NOMO-1 treated with DMSO at 0.1 percent for 48 hours (cell line): ENCODE measurements around the gene CCDC60.

Source experiments
- DNase-seq: peaks from one replicate; lab custom pipeline; 2025; ENCODE audit not compliant: unreplicated experiment; lab: John Stamatoyannopoulos, UW

The CCDC60 gene

DNA sequence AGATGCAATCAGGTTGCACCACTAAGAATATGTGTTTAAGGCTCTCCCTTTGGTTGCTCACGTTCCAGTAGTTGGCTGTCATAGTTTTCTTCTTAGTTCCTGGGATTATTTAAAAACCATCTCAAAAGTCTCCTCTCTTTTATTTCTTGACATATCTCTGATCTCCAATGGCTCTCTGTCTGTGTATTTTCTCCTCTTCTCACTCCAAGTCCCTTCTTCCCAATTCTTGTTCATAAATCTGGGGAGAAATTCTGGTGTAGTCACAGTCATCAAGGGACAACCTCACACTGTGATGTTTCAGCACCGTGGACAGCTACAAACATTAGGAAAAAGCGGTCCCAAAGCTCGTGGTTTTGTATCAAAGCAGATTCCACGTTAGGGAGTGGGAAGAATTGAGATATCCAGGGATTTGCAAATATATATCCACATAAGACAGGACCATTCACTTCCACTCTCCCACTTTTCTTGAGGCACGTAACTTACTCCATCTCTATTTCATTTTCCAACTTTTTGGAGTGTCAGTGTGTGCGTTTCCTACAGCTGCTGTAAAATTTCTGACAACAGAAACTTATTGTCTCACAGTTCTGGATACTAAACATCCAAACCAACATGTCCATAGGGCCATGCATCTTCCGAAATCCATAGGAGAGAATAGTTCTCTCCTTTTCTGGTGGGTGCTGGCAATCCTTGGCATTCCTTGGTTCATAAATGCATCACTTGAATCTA lies 178.4 kb downstream of the CCDC60 start:
- DNase-seq: peak; percentile 1

DNA sequence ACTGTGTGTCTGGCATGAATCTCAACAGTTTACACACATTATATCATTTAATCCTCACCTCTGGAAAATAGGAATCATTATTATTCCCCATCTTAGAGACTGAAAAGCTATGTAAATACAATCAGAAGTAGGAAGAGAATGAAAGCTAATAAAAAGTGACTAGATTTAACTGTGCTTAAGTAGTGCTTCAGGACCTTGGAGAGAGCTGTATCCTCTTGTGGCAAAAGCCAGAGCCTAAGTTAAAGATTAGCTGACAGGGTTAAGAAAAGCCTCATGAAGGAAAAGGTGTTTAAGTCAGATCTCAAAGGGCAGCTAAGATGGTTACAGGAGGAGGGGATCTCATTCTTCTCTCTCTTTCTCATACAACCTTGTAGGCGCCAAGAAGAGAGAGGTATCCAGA lies 193.7 kb downstream of the CCDC60 start:
- no peak for DNase-seq

DNA sequence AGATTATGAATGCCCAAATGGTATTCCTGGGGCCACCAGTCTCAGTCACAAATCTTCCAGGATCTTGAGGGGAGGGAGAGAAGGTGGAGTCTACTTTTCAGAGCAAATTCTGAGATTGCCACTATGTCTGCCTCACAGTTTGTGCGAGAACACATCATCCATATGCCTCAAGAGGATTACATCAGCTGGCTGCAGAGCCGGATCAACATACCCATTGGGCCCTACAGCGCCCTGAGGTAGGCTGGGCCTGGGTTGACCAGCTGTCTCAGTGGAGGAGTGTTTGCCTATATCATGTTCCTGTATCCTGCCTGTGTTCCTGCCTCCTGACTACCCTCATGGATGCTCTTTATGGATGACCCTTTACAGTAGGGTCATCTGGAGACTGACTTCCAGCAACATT lies 205.9 kb downstream of the CCDC60 start:
- no peak for DNase-seq

DNA sequence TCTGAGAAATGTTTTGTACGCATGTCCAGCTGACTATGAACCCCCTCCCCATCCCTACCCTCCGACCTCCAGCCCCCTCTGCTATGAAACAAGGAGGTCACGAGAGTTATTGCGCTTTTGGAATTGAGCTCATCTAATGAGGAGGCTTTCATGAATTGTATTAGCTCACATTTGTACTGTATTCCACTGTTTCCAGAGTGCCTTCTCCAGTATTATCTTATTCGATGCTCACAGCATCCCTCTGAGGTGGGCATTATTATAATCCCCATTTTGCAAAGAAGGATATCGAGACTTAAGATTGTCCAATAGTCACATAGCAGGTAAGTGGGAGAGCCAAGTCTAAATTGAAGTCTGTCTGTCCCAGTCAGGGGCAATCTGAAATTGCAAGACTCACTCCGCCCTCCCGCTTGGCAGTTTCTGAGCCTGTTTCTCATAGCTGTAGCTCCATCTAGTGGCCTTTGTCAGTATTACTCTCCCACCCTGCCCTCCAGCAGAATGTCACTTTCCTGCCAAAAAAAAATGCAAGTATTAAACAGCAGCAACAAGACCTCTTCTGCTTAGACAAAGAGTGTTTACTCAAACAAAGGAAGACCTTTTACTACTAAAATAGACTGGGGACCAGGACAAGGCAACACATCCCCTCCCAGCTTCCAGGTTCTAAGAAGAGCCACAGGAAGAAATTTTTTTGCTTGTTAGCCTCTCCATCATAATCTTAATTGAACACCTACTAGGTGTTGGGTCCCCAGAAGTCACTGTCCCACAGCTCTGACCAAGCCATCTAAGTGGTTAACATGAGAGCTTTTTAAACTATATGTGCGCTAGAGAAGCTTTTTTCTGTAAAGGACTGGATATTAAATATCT lies 210.5 kb downstream of the CCDC60 start:
- DNase-seq: peak; percentile 27

DNA sequence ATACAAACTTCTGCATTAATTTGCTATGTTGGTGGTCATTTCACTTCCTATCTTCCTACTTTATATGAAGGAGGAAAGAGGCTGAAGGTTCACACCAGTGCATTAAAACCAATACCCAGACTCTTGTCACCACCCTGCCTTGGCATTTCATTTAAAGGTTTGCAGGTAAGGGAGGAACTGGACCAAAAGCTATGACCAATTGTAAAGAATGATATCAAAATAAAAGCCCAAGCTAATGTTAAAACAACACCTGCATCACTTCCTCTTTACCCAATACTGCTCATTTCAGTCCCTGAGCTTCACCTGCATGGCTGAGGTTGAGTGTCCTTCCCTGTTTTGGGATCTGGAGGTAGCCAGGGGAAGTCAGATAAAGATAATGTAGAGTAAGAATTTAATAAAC lies 211.8 kb downstream of the CCDC60 start:
- no peak for DNase-seq

DNA sequence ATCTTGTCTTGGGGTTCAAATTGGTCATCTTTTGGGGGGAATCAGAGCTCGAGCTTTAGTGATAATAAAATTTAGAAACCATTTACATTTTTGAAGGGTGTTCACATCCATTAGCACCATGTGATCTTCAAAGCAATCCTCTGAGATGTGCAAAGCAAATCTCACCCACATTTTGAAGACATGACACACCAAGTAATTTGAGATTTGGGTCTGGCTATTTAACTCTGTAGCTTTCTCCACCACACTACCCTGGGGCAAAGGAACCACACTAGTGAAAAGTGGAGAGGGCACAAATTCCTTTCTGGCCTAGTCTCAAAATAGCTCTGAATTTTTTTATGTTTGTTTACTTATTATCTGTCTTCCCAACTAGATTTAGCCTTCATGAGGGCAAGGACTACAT lies 212.5 kb downstream of the CCDC60 start:
- DNase-seq: no peak

DNA sequence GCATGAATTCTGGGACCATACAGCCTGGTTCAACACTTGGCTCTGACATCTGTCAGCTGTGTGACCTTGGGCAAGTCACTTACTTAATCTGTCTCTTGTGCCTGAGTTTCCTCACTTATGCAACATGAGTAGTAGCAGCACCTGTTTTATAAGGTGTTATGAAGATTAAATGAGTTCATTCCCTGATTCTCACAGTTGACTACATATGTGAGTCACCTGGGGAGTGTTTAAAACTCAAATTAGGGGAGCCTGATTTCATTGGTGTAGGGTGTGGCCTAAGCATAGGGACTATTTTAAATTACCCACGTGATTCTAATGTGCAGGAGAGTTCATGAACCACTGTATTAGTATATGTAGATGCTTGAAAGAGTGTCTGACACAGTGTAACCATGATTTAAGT lies 222.3 kb downstream of the CCDC60 start:
- no peak for DNase-seq

DNA sequence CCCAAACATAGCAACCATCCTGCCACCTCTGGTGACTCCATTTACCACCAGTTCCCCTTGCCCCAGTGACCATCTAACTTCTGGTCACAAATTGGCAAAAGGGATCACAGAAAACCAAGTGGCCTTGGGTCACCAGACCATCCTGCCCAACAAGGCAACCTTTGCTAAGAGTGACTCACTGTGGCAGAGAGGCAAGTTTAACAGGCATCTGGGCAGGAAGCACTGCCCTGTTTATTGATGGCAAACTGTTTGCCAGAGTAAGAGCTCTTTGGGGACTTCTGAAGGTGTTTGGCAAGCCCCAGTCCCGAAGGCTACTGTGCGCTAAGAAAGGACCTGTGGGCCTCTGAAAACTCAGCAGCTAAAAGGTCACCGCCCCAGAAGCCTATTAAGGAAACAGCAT lies 230.9 kb downstream of the CCDC60 start:
- no peak for DNase-seq

DNA sequence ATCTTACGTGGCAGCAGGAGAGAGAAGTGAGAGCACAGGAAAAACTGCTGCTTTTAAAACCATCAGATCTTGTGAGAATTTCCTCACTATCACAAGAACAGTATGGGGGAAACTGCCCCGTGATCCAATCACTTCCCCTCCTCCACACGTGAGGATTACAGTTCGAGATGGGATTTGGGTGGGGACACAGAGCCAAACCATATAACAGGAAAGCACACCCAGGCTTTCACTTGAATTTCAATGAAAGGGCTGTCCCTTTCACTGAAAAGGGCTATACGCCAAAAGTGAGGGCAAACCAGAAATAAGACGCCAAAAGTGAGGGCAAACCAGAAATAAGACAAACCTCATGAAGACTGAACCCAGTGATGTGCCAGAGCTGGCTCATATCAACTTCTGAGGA lies 236.2 kb downstream of the CCDC60 start:
- no peak for DNase-seq

DNA sequence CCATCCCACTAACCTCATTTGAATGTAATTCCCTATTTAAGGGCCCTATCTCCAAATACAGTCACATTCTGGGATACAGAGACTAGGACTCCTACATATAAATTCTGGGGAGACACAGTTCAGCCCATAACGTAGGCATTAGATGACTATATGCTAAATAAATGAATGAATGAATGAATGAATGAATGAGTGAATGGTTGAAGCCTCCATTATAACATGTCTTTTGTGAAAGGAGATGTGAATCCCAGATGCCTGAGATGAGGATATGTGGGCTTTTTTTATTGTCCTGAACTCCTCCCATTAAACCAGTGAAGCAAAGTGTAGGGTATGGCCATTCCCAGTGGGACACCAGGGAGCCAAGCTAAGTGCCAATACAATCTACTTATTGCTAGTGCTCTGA lies 238.6 kb downstream of the CCDC60 start:
- DNase-seq: no peak

DNA sequence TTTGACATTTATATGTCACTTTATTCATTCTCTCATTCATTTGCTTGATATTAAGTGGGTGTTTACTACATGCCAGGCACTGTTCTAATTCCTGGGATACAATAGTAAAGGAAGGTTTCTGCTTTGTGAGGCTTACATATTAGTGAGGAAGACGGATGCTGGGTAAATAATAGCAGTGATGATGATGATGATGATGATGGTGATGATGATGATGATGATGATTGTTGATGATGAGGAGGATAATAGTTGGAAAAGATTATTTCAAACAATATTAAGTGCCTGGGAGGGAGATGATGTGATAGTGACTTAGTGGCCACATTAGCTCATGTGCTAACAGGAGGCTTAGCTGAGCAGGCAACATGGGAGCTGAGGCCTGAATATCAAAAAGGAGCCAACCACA lies 239.7 kb downstream of the CCDC60 start:
- DNase-seq: no peak

DNA sequence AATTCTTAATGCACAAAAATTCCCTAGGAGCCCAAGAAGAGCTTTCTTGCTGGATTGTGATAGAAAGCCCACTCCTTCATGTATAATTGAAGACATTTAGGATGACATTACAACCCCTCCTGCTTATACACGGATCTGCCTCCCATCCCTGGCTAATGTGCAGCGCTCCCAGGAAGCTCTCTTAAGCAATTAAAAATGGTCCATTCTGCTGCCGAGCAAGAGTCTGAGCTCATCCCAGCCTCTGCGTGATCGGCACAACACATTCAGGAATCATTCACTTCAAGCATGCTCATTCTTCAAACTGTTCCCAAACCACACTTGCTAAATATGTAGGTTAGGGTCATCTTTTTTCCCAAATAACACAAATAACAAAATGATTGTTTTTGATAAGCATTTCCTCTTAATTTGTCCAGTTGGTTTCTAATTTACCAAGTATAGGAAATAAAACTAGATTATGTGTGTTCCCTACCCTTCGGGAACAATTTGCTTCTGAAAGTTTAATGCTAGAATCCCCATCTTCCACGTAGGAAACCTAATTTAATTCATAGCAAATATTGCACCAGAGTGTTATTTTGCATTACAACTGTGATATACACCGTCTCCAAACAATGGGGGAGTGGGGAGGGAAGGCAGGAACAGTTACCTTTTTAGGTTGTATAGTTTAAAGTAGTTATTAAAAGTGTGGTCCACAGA lies 241.7 kb downstream of the CCDC60 start:
- DNase-seq: no peak

DNA sequence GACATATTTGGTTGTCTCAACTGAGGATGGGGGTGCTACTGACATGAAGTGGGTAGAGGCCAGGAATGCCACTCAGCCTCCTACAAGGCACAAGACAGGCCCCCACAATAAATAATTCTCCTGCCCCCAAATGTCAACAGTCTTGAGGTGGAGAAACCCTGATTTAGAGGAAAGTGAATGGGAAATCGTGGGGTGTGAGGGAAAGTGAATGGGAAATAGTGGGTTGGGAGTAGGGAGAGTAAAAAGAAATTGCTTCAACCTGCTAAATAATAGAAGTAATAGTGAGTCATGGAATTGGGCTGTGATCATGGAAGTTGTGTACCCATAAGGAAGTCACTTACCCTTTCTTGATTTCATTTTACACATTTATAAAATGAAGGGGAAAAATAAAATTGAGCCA lies 242.4 kb downstream of the CCDC60 start:
- no peak for DNase-seq

DNA sequence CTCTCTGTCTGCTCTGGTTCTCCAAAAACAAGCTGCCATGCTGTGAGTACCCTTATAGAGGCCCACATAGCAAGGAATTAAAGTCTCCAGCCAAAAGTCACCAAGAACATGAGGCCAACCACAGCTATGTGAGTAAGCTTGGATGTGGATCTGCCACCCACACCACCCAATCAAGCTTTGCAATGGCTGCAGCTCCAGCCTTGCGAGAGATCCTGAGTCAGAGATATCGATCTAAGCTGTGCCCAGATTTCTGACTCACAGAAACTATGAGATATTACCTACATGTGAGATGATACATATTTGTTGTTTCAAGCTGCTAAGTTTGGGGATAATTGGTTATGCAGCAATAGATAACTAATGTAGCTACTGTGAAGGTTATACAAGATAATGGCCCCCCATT lies 243.6 kb downstream of the CCDC60 start:
- no peak for DNase-seq

DNA sequence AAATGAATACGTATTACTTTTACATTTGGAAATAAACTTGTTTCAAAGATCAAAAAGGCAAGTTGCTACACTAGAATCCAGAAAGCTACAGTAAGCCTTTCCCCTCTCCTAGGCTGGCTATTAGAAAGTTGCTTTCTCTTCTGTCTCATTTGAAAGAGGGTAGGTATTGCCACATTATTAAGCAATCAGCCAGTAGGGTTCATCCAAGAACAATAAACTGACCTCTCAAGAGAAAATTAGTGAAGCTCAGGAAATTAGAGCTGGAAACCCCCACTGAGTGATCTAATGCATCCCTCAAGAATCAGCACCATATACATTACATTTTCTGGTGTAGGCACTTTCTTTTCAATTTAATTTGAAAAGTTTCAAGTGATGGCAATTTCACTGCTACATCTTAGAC lies 254.6 kb downstream of the CCDC60 start:
- peak; percentile 32 for DNase-seq

DNA sequence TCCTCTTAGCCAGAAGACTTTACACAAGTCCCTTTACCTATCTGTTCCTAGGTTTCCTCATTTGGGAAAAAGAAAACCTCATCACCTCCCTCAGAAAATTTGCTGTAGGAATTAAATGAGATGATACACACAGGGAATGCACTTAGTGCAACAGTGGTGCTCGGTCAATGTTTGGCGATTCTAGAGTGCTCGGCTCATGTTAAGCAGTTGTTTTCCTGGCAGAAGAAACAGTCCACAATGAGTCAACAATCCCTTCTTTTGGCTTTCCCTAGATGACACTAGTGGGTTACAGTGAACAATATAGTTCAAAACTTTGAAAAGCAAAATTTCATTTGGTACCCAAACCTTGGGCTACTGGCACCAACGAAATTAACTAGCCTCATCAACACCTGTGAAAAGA lies 255.1 kb downstream of the CCDC60 start:
- DNase-seq: no peak
